ENCODE measurements around the gene ATP13A2.

The ATP13A2 gene

DNA sequence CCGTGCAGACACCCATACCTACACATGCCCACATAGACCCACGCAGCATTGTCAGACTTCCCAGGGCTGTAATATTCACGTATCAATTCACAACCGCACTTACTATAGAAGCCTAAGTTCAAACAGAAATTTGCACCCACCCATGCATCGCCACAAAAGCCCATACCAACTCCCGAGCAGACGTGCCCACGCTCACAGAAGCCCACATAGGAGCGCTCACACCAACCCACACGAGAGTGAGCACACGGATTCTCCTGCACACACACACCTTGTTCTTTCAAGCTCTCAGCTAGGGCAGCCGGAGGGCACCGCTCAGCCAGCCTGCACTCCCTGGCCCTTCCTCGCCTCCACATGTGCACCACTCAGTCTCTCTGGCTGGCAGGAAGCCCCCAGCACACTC is 35.9 kb downstream of the ATP13A2 start:
- TF ChIP-seq, protein P1, sequence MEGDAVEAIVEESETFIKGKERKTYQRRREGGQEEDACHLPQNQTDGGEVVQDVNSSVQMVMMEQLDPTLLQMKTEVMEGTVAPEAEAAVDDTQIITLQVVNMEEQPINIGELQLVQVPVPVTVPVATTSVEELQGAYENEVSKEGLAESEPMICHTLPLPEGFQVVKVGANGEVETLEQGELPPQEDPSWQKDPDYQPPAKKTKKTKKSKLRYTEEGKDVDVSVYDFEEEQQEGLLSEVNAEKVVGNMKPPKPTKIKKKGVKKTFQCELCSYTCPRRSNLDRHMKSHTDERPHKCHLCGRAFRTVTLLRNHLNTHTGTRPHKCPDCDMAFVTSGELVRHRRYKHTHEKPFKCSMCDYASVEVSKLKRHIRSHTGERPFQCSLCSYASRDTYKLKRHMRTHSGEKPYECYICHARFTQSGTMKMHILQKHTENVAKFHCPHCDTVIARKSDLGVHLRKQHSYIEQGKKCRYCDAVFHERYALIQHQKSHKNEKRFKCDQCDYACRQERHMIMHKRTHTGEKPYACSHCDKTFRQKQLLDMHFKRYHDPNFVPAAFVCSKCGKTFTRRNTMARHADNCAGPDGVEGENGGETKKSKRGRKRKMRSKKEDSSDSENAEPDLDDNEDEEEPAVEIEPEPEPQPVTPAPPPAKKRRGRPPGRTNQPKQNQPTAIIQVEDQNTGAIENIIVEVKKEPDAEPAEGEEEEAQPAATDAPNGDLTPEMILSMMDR (IDR thresholded peaks at IDR 0.05; ENCODE audit: control insufficient read depth, extremely low read depth, insufficient read depth): no peak
- no peak for DNase-seq (ENCODE audit: low read depth)
- no peak overlapping the region for H3K4me3 ChIP-seq (ENCODE audit: low read depth, low read length)

DNA sequence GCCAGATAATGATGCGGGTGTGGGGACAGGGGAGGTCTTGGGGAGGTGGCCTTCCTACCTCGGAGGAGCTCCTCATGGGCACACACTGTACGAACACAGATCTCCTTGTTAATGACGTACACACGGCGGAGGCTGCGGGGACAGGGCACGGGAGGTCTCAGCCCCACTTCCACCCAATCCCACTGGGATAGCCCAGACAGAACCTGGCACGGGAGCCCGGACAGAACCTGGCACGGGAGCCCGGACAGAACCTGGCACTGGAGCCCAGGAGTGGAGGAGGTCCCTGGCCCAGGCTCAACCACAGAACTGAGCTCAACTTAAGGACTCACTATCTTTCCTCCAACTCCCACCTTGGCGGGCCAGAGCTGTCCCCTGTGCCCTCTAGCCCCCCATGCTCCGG is 36.5 kb downstream of the ATP13A2 start:
- no peak overlapping the region for H3K4me3 ChIP-seq (ENCODE audit: low read depth, low read length)
- TF ChIP-seq, protein P1 (IDR thresholded peaks at IDR 0.05; ENCODE audit: control insufficient read depth, extremely low read depth, insufficient read depth): no peak
- no peak for DNase-seq (ENCODE audit: low read depth)

DNA sequence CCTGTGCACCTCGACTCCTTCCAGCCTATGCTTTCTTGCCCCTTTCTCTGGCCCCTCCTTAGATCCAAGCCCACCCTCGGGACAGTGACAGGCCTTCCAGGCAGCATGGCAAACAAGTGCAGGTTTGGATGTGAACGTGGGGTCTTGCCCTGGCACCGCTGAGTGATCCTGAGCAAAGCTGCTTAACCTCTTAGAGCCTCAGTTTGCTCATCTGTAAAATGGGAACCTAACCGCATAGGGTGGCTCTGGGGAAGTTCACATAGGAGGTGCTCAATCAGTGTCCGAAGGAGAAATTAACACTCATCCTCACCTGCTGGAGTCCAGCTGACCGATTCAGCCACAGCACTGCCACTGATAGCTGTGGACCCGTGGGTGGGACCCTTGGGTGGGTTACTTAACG is 38.5 kb downstream of the ATP13A2 start:
- TF ChIP-seq, protein P1 (IDR thresholded peaks at IDR 0.05; ENCODE audit: control insufficient read depth, extremely low read depth, insufficient read depth): no peak
- DNase-seq (ENCODE audit: low read depth): no peak
- H3K4me3 ChIP-seq (ENCODE audit: low read depth, low read length): no peak overlapping the region

DNA sequence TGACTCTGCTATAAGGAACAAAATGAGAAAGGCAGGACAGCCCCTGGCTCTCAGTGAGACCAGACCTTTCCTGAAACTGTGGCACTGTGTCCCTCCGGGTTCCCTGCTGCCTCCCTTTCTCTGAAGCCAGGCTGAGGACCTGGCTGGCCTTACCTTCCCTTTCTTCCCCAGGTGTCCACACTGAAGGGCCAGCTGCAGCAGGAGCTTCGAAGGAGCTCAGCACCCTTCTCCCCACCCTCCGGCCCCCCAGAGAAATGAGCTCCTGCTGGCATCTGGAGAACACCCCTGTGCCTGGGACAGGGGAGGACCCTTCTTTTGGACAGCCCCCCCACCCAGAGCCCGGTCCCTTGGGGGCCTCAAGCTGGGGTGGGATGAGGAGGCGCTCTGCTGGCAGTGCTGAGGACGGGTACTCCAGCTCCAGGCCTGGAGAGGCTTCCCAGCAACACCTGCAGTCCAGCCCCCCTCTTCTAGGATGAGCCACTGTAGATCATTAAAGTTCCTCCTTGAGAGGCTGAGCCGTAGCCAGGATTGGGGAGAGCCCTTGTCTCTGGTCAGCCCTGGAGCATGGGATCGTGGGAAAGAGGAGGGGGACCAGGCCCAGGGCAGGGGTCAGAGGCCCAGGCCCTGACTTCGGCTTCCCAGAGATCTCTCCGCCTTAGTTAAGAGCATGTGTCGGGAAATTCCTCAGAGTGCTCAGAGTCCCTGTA is 39.4 kb downstream of the ATP13A2 start:
- no peak overlapping the region for H3K4me3 ChIP-seq (ENCODE audit: low read depth, low read length)
- TF ChIP-seq, protein P1 (IDR thresholded peaks at IDR 0.05; ENCODE audit: control insufficient read depth, extremely low read depth, insufficient read depth): no peak
- no peak for DNase-seq (ENCODE audit: low read depth)

DNA sequence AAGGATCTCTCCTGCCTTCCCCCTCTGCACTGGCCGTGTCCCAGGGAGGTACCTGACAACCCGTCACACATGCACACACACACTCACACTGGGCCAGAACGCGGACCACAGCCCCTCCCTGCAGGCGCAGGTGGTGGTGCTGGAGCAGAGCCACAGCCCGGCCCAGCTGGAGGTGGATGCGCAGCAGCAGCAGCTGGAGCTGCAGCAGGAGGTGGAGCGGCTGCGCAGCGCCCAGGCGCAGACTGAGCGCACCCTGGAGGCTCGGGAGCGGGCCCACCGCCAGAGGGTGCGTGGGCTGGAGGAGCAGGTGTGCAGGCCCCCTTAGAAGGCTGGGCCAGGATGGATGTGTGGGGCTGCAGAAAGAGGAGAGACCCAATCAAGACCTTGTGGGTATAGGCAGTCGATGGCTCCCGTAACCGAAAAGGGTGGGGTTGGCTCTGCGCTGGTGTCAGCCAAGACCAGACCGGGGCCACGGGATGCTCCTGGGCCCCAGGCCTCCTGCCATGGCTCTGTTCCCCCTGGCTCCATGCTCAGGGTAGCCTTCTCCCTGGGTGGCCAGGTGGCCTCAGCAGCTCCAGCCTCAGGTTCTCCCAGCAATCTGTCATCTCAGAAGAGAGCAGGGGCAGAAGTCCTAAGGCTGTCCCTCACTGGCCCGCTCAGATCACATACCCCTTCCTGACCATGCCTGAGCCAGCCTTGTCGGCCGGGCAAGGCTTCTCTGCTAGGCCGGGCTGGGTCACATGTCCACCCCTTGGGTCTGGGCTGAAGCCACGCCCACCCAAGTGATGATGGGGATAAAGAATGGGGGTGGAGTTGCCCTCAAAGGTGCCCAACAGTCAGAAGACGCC is 40.2 kb downstream of the ATP13A2 start:
- DNase-seq (ENCODE audit: low read depth): no peak
- TF ChIP-seq, protein P1 (IDR thresholded peaks at IDR 0.05; ENCODE audit: control insufficient read depth, extremely low read depth, insufficient read depth): no peak
- no peak overlapping the region for H3K4me3 ChIP-seq (ENCODE audit: low read depth, low read length)

DNA sequence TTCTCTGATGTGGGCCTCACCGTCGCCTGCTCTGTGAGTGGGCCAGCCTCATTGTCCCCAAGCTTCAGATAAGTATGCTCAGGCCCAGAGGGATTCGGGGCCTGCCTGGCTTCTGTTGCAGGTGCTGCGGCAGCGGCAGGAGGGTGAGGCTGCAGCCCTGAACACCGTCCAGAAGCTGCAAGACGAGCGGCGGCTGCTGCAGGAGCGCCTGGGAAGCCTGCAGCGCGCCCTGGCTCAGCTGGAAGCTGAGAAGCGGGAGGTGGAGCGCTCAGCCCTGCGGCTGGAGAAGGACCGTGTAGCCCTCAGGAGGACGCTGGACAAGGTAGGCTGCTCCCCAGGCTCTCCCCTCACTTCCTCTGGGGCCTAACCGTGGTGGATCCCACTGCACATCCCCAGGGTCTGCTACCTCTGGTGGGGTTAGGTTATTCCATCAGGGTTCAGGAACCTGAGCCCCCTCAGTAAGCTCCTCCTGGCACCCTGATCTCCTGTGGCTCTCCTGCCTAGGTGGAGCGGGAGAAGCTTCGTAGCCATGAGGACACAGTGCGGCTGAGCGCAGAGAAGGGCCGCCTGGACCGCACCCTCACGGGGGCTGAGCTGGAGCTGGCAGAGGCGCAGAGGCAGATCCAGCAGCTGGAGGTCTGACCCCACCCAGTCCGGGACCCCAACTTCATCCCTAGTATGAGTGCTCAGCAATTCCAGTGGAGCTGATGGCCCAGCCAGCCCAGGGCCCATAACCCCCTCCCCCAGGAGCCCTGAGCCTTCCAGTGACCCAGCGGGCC is 41.4 kb downstream of the ATP13A2 start:
- TF ChIP-seq, protein P1 (IDR thresholded peaks at IDR 0.05; ENCODE audit: control insufficient read depth, extremely low read depth, insufficient read depth): no peak
- DNase-seq (ENCODE audit: low read depth): no peak
- H3K4me3 ChIP-seq (ENCODE audit: low read depth, low read length): no peak overlapping the region
